ENCODE data around the gene FCHSD2.

- TF ChIP-seq, protein P1, sequence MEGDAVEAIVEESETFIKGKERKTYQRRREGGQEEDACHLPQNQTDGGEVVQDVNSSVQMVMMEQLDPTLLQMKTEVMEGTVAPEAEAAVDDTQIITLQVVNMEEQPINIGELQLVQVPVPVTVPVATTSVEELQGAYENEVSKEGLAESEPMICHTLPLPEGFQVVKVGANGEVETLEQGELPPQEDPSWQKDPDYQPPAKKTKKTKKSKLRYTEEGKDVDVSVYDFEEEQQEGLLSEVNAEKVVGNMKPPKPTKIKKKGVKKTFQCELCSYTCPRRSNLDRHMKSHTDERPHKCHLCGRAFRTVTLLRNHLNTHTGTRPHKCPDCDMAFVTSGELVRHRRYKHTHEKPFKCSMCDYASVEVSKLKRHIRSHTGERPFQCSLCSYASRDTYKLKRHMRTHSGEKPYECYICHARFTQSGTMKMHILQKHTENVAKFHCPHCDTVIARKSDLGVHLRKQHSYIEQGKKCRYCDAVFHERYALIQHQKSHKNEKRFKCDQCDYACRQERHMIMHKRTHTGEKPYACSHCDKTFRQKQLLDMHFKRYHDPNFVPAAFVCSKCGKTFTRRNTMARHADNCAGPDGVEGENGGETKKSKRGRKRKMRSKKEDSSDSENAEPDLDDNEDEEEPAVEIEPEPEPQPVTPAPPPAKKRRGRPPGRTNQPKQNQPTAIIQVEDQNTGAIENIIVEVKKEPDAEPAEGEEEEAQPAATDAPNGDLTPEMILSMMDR (optimal IDR thresholded peaks at IDR 0.05 in 1 of 3, IDR thresholded peaks at IDR 0.05 in 1 of 3, conservative IDR thresholded peaks at IDR 0.05 in 1 of 3; ENCODE audit: extremely low read depth in 1 of 3, insufficient read depth in 2 of 3, low read length in 3 of 3): no peak
- TF ChIP-seq EZH2 (IDR thresholded peaks at IDR 0.05; ENCODE audit: low read length): no peak
Observed at GRCh38 chr11:73107597-73107996, 34.5 kb downstream of the FCHSD2 start.
